Stimulated activated CD4-positive, alpha-beta T cell treated with anti-CD3 and anti-CD28 coated beads, TNF-alpha, amount 100 ng/mL, for 4 hours (primary cell): ENCODE data around the gene GARIN5B.
A peak's percentile ranks its signal among the peaks of the same experiment; 100 is the strongest.
"Not testable (repeated sequence)": the region's sequence is repeated elsewhere in the genome, so short reads cannot be mapped to it uniquely, and the experiment has no call there.

Experiments used
- DNase-seq, 3 experiments: peaks; one replicate each; pipeline ENCODE4 v3.0.0-alpha.2; 2020; ENCODE audit warnings: low read depth in 3 of 3

The GARIN5B gene

DNA sequence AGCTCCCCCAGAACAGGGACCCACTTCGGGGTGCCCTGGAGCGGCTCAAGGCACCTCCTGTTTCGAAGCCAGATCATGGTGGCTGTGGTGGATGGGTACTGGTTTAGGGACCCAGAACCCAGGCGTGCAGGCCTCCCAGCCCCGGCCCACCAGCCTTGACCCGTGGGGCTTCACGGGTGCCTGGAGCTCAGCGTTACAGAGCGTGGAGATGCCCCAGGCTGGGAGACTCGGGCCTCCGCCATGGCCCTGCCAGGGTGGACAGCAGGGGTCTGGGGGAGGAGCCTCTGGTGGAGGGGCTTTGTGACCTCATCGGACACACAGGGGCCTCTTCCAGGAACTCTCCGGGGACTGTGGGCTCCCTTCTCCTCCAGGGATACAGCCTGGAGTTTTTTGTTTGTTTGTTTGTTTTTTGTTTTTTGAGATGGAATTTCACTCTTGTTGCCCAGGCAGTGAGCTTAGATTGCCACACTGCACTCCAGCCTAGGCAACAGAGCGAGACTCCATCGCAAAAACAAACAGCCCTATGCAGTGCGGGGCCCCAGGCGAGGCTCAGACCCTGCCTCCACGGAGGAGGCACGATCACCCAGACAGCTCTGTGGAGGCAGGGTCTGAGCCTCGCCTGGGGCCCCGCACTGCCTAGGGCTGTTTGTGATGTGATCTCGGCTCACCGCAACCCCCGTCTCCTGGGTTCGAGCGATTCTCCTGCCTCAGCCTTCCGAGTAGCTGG lies at the start of gene GARIN5B:
Gene GARIN5B, minus strand, starts transcription at position 271 of the 727 bp plus-strand sequence. Its CDS starts 194 bp downstream, at position 77.
- no peak for DNase-seq

GRCh38 chr19:55410168-55410567 lies 47.1 kb upstream of the GARIN5B start:
- no peak for DNase-seq

DNA sequence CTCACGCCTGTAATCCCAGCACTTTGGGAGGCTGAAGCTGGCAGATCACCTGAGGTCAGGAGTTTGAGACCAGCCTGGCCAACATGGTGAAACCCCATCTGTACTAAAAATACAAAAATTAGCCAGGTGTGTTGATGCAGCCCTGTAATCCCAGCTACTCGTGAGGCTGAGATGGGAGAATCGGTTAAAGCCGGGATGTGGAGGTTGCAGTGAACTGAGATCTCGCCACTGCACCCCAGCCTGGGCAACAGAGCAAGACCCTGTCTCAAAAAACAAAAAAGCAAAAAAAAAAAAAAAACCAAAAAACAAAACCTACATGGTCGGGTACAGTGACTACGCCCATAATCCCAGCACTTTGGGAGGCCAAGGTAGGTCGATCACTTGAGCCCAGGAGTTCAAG lies 46.1 kb upstream of the GARIN5B start:
- DNase-seq, result not testable (repeated sequence)

- no peak for DNase-seq
Observed at GRCh38 chr19:55408533-55408872, 45.4 kb upstream of the GARIN5B start.

DNA sequence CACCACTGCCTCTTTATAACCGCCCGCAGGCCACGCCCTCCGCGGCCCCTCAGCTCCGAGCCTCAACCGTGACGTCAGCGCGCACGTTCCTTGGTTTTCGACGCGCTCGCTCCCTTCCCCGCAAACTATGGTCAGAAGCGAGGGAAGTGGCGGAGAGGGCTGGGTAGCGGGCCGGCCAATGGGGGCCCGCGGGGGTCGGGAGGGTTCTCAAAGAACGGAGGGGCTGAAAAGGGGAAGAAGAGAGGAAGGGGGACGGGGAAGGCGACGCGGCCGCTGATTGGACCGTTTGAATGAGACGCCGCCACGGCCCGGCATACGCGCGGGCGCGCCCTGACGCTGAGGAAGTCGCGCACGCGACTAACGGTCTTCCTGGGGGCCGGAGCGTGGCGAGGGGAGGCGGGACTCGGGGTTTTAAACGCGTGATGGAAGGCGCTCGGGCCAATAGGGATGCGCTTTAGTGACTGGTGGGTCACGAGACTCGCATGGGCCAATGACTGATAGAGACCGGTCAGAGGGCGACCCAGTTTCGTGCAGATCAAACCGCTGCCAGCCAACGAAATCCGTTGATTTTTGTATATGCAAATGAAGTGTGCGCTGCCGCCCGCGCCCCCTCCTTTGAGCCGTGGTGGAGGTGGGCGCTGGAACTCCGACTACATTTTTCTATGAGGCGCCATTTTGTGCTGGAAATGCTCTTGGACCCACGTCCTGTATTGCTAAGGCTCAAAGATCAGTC lies 44.9 kb upstream of the GARIN5B start:
- DNase-seq, result peak; percentile 93 to 95 (median 94)

DNA sequence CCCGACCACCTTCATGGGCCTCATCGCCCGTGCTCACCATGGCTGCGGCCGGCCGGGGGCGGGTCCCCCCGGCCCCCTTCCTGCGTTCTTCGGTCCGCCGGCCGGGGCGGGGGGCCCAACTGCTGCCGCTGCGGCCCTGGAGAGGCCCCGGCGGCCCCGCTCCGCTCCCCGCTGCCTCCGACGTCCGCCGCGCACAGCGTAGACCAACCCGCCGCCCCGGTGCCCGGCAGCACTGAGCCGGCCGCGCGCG lies 44.4 kb upstream of the GARIN5B start, which contains the start of gene UBE2S:
Gene UBE2S, minus strand, starts transcription at position 239 of the 250 bp plus-strand sequence. Its CDS starts 199 bp downstream, at position 40.
- not testable (repeated sequence) for DNase-seq

GRCh38 chr19:55406826-55407549 lies 43.9 kb upstream of the GARIN5B start:
- no peak for DNase-seq

GRCh38 chr19:55406091-55406825 lies 43.2 kb upstream of the GARIN5B start:
- no peak for DNase-seq

- DNase-seq, result no peak
Observed at GRCh38 chr19:55405638-55406037, 42.6 kb upstream of the GARIN5B start.

GRCh38 chr19:55402509-55402908 lies 39.4 kb upstream of the GARIN5B start:
- no peak for DNase-seq

GRCh38 chr19:55401390-55401789 lies 38.3 kb upstream of the GARIN5B start:
- DNase-seq, result not testable (repeated sequence)

DNA sequence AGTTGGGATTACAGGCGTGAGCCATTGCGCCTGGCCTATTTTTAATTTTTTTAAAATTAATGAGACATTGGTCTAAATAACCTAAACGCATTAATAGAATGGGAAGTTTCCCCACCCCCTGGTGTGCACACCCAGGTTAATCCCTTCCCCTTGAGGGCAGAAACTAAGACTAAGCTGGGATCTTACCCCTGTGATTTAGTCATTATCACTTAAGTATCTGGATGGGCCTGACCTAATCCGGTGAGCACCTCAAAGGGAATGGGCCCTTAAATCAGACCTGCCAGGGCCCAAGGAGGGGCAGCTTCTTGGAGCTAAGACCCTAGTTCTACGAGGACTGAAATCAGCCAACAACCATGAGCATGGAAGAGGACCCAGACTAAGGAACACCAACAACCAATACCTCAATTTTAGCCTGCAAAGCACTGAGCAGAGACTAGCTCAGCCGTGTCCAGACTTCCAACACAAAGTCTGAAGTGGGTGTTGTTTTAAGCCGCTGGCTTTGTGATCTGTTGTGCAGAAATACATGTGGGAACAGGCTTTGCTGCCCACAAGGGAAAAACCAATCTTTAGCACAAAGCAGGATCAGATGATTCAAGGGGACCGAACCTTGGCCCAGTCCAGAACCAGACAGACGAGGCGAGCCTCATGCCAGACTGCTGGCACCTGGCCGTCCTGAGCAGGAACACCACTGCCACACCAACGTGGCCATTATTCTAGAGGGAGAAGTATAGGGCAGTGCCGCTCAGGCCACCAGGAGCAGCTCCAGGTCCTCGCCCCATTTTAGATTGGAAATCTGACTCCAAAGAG lies 37.4 kb upstream of the GARIN5B start:
- DNase-seq, result no peak

DNA sequence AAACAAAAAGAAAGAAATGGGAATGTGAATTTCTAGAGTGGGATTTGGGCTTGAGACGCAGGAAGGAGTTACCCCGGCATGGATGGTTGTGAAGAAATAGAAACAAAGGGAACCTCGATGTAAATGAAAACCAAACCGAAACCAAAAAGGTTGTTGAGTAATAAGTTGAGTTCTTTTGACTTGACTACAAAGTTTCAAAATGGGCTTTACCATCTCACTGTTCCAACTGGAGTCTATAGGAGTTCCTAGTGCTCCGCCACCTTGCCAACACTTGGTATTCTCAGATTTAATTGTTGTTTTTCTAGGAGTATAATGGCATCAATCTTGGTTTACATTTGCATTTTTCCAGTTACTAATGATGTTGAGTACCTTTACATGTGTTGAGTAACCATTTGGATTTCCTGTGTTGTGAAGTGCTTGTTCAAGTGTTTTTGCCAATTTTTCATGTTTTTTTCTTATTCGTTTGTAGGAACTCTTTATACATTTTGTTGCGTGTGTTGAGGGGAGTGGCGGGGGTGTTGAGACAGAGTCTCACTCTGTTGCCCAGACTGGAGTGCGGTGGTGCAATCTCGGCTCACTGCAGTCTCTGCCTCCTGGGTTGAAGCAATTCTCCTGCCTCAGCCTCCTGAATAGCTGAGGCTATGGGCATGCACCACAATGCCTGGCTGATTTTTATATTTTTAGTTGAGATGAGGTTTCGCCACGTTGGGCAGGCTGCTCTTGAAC lies 35.3 kb upstream of the GARIN5B start:
- no peak for DNase-seq

GRCh38 chr19:55392820-55393761 lies 30.0 kb upstream of the GARIN5B start:
- DNase-seq, result no peak

DNA sequence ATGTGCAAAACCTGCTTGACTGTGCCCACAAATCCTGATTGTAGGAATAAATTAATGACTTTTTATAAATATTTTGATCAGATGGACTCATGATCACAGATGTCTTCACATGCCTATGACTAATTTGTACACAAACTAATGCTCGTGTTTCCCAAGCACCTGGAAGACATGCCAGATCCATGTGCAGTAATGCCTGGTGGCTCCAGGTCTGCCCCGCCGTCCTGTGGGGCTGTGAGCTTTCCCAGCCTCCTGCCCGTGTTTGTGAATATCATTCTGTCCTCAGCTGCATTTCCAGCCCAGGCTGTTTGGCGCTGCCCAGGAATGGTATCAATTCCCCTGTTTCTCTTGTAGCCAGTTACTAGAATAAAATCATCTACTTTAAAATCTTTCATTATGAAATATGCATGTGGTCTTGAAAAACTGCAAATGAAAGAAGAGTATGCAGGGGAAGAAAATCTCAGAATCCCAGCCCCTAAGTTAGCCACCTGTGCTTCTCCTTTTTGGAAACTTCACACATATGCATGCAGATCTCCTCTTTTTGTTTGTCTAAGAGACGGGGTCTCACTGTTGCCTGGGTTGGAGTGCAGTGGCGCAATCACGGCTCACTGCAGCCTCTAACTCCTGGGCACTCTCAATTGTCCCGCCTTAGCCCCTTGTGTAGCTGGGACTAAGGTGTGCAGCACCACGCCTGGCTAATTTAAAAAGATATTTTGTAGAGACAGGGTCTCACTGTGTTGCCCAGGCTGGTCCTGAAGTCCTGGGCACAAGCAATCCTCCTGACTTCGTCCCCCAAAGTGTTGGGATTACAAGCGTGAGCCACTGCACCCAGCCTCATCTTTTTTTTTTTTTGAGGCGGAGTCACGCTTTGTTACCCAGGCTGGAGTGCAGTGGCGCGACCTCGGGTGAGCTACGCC lies 28.9 kb upstream of the GARIN5B start:
- no peak for DNase-seq

DNA sequence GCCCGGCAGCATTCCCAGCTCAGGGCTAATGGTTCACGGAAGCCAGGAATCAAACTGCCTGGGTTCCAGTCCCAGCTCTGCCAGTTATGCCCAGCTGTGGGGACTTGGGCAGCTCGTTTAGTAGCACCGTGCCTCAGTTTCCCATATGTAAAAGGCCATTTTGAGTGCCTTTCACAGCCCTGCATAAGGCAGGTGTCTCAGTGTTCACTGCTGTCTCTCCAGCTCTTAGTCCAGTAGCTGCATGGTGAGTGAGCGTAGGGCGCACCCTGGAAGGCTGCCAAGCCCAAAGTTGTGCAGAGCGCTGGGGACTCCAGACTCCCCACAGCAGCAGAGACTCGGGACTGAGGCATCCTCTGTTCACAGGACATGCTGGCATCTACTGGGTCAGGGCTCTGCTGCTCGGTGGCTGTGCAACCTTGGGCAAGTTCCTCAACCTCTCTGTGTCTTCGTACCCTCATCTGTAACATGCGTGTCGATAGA lies 28.2 kb upstream of the GARIN5B start:
- DNase-seq, result no peak

- no peak for DNase-seq
Observed at GRCh38 chr19:55390461-55390880, 27.4 kb upstream of the GARIN5B start.
